Fibroblast of lung (primary cell): ENCODE results near the gene SLC28A3. TPM values are rescaled to one million over a fixed set of nuclear protein-coding genes. Genes with fewer than 3 reads are reported as not detected.

Experiments
- DNase-seq, 2 donors: peaks; one replicate each; pipeline versions ENCODE4 v3.0.0 to v3.0.0-alpha.2; 2010; ENCODE audit warnings: low read depth in 2 of 2
- H2AFZ ChIP-seq: 2 replicates; pipeline ENCODE4 v1.5.1; 2012; ENCODE audit warnings: low read length, control low read depth, inconsistent platforms
- H3K27ac ChIP-seq: 2 replicates; pipeline ENCODE4 v1.5.1; 2011; ENCODE audit warnings: low read length, control low read depth; ENCODE audit not compliant: insufficient read depth
- H3K27me3 ChIP-seq: 2 replicates; pipeline ENCODE4 v1.5.1; 2011; ENCODE audit warnings: mild to moderate bottlenecking, low read length; ENCODE audit not compliant: control insufficient read depth, insufficient read depth
- H3K36me3 ChIP-seq: 2 replicates; pipeline ENCODE4 v1.5.1; 2011; ENCODE audit warnings: low read length; ENCODE audit not compliant: control insufficient read depth, insufficient read depth
- H3K4me1 ChIP-seq: 2 replicates; pipeline ENCODE4 v1.5.1; 2011; ENCODE audit warnings: low read length; ENCODE audit not compliant: control insufficient read depth, insufficient read depth; ENCODE audit errors: extremely low read depth
- H3K4me2 ChIP-seq: 2 replicates; pipeline ENCODE4 v1.5.1; 2011; ENCODE audit warnings: low read length, control low read depth; ENCODE audit not compliant: insufficient read depth; ENCODE audit errors: extremely low read depth
- H3K4me3 ChIP-seq, 4 experiments: fragments of 200-600 bp in 1 of 4; sonication (generic) in 1 of 4; replicated peaks in 1 of 4; 2 replicates each; pipeline ENCODE4 v1.5.1; 2011 to 2016; ENCODE audit warnings: low read length in 4 of 4, low read depth in 3 of 4, mild to moderate bottlenecking in 3 of 4, control low read depth in 2 of 4, inconsistent platforms in 1 of 4, mixed read lengths in 1 of 4; ENCODE audit not compliant: insufficient read depth in 1 of 4; ENCODE audit errors: control extremely low read depth in 1 of 4
- H3K79me2 ChIP-seq: 2 replicates; pipeline ENCODE4 v1.5.1; 2012; ENCODE audit warnings: mild to moderate bottlenecking, low read length, inconsistent platforms; ENCODE audit not compliant: control insufficient read depth, insufficient read depth
- H3K9ac ChIP-seq: 2 replicates; pipeline ENCODE4 v1.5.1; 2011; ENCODE audit warnings: mild to moderate bottlenecking, low read length, control low read depth; ENCODE audit not compliant: insufficient read depth
- H3K9me3 ChIP-seq: 2 replicates; pipeline ENCODE4 v1.5.1; 2012; ENCODE audit warnings: low read depth, low read length; ENCODE audit not compliant: control insufficient read depth, insufficient read depth
- H4K20me1 ChIP-seq: 2 replicates; pipeline ENCODE4 v1.5.1; 2011; ENCODE audit warnings: low read length; ENCODE audit not compliant: control insufficient read depth, insufficient read depth; ENCODE audit errors: extremely low read depth
- CTCF ChIP-seq, 2 donors: IDR thresholded peaks in 1 of 2; conservative IDR thresholded peaks in 1 of 2; 1 replicate in 1 of 2; 2 replicates in 1 of 2; pipeline ENCODE4 v1.5.1; 2011 to 2012; ENCODE audit warnings: low read length in 2 of 2, control low read depth in 1 of 2, inconsistent platforms in 1 of 2, low read depth in 1 of 2, mild to moderate bottlenecking in 1 of 2
- EZH2 ChIP-seq: IDR thresholded peaks from 2 replicates; pipeline ENCODE4 v1.5.1; 2012; ENCODE audit warnings: low read length, control low read depth, mild to moderate bottlenecking; ENCODE audit errors: missing control alignments
- polyA plus RNA-seq, 2 donors: library from polyadenylated mRNA; depleted of rRNA in 1 of 2; stranded (reverse) in 1 of 2; unstranded in 1 of 2; fragments of >200 nt; gene quantifications; 2 replicates each; pipeline ENCODE4 v1.2.1, GENCODE V29; 2011 to 2012; ENCODE audit warnings: missing spikeins in 1 of 2
- total RNA-seq: library from RNA; depleted of rRNA; stranded (reverse); fragments of >200 nt; gene quantifications from 2 replicates; pipeline ENCODE4 v1.2.1, GENCODE V29; 2014

The SLC28A3 gene
- total and polyA plus RNA-seq, 2 donors (not counting 1 experiment from before 2014, with no cell fraction given) = 0.17 to 0.75 TPM

GRCh38 chr9:84343111-84343521 lies 2.6 kb upstream of the SLC28A3 start:
- Histone ChIP-seq H3K4me3 (no peak overlapping the region), H2AFZ (no peak overlapping the region), H3K4me2 (no peak overlapping the region), H3K27me3 (no peaks in the 10 kb centered on the region), H3K36me3 (no peaks in the 10 kb centered on the region), H3K9ac (no peak overlapping the region), H3K79me2 (no peaks in the 10 kb centered on the region), H3K27ac (no peak overlapping the region), H4K20me1 (no peaks in the 10 kb centered on the region), H3K9me3 (no peaks in the 10 kb centered on the region), H3K4me1 (no peaks in the 10 kb centered on the region)
- DNase-seq = peak in 1 of 2 donors; percentile 83
- TF ChIP-seq EZH2 (no peak), CTCF (conservative IDR thresholded peaks at IDR 0.05 in 1 of 2, IDR thresholded peaks at IDR 0.05 in 1 of 2; ENCODE audit: low read depth in 1 of 2, low read length in 2 of 2) (no peak)

- H3K36me3 ChIP-seq = no peaks in the 10 kb centered on the region
- H4K20me1 ChIP-seq = no peaks in the 10 kb centered on the region
- H3K79me2 ChIP-seq = no peaks in the 10 kb centered on the region
- no peak overlapping the region for H3K4me2 ChIP-seq
- no peaks in the 10 kb centered on the region for H3K27me3 ChIP-seq
- no peak overlapping the region for H3K27ac ChIP-seq
- H3K4me1 ChIP-seq = no peaks in the 10 kb centered on the region
- no peak overlapping the region for H2AFZ ChIP-seq
- TF ChIP-seq EZH2 (no peak), CTCF (conservative IDR thresholded peaks at IDR 0.05 in 1 of 2, IDR thresholded peaks at IDR 0.05 in 1 of 2; ENCODE audit: low read depth in 1 of 2, low read length in 2 of 2) (no peak)
- H3K9ac ChIP-seq = no peak overlapping the region
- no peaks in the 10 kb centered on the region for H3K9me3 ChIP-seq
- no peak overlapping the region for H3K4me3 ChIP-seq
- DNase-seq = peak in 1 of 2 donors; percentile 8
Observed at GRCh38 chr9:84339962-84340361, 596 bp downstream of the SLC28A3 start.

- H3K36me3 ChIP-seq = no peaks in the 10 kb centered on the region
- H2AFZ ChIP-seq = no peak overlapping the region
- H3K4me1 ChIP-seq = no peaks in the 10 kb centered on the region
- no peaks in the 10 kb centered on the region for H3K9me3 ChIP-seq
- no peaks in the 10 kb centered on the region for H4K20me1 ChIP-seq
- no peak overlapping the region for H3K27ac ChIP-seq
- H3K27me3 ChIP-seq = no peaks in the 10 kb centered on the region
- no peak for DNase-seq
- no peak overlapping the region for H3K4me3 ChIP-seq
- H3K9ac ChIP-seq = no peak overlapping the region
- H3K79me2 ChIP-seq = no peaks in the 10 kb centered on the region
- TF ChIP-seq CTCF (conservative IDR thresholded peaks at IDR 0.05 in 1 of 2, IDR thresholded peaks at IDR 0.05 in 1 of 2; ENCODE audit: low read depth in 1 of 2, low read length in 2 of 2) = no peak
- H3K4me2 ChIP-seq = no peak overlapping the region
Observed at GRCh38 chr9:84339503-84339902, 1.1 kb downstream of the SLC28A3 start.
